ENCODE data around the gene DACT2. TPM values are rescaled to one million over a fixed set of nuclear protein-coding genes. Genes with fewer than 3 reads are reported as not detected.

DACT2 gene
- total RNA-seq, 1 donor, result not detected

DNA sequence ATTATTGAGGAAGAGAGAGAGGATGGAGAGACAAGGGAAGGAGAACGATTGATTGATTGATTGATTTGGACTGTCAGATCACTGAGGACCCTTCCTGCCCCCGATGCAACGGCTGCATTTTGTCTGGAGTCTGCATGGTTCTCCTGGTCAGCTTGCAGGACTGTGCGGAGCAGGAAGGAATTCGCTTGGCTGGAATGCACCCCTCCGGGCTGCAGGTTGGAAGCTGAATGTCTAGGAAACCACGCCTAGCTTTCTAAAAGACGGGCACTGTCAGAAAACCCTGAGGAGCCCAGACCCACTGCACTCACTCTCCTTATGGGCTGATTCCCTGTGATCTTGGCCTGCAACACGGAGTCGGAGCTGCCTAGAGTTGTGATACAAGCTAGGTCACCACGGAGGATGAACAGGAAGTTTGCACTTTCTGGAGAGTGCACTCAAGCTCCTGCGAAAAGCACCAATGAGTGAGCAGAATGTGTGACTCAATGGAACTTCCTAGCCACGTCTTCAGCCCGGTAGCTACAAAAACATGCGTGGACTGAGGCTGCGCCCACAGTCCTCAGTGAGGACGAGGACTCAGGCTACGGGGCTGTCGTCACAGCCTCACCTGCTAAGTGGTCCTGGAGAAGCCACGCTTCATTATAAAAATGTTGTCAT, 14.4 kb downstream of the DACT2 start:
- Histone ChIP-seq H3K9me3 (ENCODE audit: low read depth, low read length) (no peaks in the 10 kb centered on the region), H3K4me1 (ENCODE audit: insufficient read depth, low read length) (no peaks in the 10 kb centered on the region), H3K4me3 (ENCODE audit: low read length) (no peak overlapping the region), H3K27me3 (ENCODE audit: insufficient read depth, low read length) (no peaks in the 10 kb centered on the region)

DNA sequence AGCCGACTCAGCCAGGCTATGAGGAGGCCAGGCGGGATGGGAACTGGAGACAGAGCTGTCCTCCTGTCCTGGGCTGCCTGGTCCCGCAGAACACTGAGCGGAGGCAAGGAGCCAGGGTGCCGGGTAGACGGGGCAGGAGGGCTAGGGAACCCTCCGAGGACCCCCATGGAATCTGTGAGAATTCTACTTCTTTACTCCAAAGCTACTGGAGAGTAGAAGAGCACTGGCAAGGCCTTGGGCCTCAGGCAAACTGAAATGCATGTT, 14.9 kb downstream of the DACT2 start:
- H3K9me3 ChIP-seq (ENCODE audit: low read depth, low read length), result no peaks in the 10 kb centered on the region
- H3K4me1 ChIP-seq (ENCODE audit: insufficient read depth, low read length), result no peaks in the 10 kb centered on the region
- no peaks in the 10 kb centered on the region for H3K27me3 ChIP-seq (ENCODE audit: insufficient read depth, low read length)
- no peak overlapping the region for H3K4me3 ChIP-seq (ENCODE audit: low read length)

DNA sequence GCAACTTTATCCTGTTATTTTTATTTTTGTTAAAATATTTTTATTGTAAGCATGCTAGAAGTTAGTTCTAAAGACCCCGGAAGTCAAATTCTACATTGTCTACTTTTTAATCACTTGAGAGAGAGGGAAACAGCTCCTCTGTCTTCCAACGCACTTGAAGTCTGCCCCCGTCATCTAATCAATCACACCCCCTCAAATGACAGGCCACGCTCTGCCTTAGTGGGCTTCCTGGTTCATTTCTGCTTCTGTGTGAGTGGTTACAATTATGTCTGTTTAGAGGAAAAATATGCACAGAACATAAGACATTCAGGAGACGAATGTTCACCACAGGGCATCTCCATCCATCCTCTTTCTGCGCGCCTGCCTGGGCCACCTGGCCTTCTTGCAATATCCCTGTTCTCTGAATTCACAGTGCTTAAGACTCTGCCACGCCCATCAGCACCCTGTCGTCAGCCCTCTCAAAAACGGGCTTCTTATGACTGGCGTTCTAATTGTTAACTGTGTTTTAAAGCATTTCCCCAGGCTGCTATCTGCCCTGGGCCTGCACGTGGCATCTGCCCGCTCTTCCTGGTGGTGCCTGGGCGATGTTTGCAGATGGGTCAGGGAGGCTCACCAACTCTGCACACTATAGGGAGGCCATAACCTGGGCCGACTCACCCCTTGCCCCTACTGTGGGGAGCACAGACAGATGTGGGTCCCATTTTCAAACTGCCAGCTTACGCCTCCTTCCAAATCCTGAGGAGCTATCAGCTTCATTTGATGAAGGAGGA, 15.4 kb downstream of the DACT2 start:
- H3K9me3 ChIP-seq (ENCODE audit: low read depth, low read length), result no peaks in the 10 kb centered on the region
- no peak overlapping the region for H3K4me3 ChIP-seq (ENCODE audit: low read length)
- H3K27me3 ChIP-seq (ENCODE audit: insufficient read depth, low read length), result no peaks in the 10 kb centered on the region
- no peaks in the 10 kb centered on the region for H3K4me1 ChIP-seq (ENCODE audit: insufficient read depth, low read length)

DNA sequence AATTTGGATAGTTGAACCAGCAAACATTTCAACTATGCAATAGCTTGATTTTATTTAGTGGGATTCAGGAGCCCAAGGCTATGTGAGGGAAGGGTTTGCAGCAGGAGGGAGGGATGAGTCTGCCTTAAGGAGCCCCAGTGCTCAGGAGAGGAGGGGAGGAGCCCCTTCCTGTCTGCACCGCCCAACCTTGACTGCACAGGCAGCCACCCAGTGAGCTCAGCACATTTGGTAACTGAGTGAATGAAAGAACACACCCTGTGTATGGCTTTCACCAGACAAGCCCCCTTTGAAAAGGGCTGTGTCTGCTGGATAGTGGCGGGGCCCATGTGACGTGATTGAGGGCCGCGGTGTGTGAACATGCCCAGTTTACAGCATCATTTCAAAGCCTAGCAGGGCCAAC, 17.0 kb downstream of the DACT2 start:
- Histone ChIP-seq H3K27me3 (ENCODE audit: insufficient read depth, low read length) (no peaks in the 10 kb centered on the region), H3K4me1 (ENCODE audit: insufficient read depth, low read length) (no peaks in the 10 kb centered on the region), H3K9me3 (ENCODE audit: low read depth, low read length) (no peaks in the 10 kb centered on the region), H3K4me3 (ENCODE audit: low read length) (no peak overlapping the region)

DNA sequence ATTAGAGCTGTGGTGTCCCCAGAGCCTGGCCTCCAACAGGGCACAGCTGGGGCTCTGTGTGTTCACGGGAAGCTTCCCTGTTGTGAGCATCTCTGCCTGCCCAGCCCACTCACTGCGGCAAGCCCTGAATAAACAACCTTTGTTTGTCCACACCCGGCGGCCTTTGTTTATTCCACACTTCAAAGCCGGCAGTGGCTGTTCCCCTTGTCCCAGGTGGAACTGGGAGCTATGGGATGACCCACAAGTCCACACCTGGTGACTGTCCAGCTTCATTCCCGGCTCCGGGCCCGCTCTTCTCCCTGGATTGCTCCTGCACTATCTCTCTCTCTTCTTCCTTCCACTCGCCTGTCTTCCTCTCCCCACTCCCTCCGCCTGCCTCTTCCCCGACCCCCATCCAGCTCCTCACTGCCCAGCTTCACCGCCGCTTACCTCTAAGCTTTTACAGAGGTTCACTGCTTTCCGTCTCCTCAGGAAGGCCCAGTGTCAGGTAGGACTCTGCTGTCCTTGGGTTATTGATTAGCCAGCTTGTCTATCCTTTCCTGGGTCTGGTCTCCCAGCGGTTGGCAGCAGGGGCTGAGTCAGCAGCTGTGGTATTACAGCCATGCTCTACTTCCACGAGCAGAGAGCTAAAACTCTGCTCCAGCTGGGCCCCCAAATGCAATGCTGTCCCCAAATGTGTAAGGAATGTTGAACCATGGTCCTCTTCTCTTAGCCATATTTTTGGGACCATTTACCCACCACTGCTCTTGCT, 17.8 kb downstream of the DACT2 start:
- Histone ChIP-seq H3K4me3 (ENCODE audit: low read length) (no peak overlapping the region), H3K27me3 (ENCODE audit: insufficient read depth, low read length) (no peaks in the 10 kb centered on the region), H3K9me3 (ENCODE audit: low read depth, low read length) (no peaks in the 10 kb centered on the region), H3K4me1 (ENCODE audit: insufficient read depth, low read length) (no peaks in the 10 kb centered on the region)

DNA sequence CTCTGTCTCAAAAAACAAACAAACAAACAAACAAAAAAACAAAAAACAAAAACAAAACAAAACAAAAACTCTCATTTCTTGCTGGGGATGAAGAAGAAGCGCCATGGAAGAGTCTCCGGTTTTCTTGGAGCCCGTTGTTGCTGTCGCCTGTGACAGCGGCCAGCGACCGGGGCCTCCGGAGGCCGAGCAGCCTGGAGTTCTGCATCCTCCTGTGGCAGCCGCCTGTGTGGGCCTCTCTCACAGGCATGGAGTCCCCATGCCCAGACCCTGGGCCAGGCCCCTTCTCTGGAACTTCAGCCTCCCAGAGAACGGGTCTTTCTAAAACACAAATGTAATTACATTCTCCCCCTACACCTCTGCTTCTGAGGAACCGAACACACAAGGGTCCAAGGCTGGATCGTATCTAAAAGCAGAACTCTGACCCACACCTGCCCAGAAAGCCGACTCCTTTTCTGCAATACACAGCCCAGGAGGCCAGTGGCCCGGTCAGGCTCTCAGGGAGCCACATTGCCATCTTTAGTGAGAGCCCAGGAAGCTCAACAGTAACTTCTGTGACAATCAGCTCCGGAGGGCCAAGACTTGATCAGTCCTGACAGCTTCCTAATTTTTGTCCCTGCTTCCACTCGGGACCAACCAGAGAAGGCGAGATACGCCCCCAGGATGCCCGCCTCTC, 18.5 kb downstream of the DACT2 start:
- no peaks in the 10 kb centered on the region for H3K9me3 ChIP-seq (ENCODE audit: low read depth, low read length)
- no peaks in the 10 kb centered on the region for H3K27me3 ChIP-seq (ENCODE audit: insufficient read depth, low read length)
- H3K4me3 ChIP-seq (ENCODE audit: low read length), result no peak overlapping the region
- no peaks in the 10 kb centered on the region for H3K4me1 ChIP-seq (ENCODE audit: insufficient read depth, low read length)

DNA sequence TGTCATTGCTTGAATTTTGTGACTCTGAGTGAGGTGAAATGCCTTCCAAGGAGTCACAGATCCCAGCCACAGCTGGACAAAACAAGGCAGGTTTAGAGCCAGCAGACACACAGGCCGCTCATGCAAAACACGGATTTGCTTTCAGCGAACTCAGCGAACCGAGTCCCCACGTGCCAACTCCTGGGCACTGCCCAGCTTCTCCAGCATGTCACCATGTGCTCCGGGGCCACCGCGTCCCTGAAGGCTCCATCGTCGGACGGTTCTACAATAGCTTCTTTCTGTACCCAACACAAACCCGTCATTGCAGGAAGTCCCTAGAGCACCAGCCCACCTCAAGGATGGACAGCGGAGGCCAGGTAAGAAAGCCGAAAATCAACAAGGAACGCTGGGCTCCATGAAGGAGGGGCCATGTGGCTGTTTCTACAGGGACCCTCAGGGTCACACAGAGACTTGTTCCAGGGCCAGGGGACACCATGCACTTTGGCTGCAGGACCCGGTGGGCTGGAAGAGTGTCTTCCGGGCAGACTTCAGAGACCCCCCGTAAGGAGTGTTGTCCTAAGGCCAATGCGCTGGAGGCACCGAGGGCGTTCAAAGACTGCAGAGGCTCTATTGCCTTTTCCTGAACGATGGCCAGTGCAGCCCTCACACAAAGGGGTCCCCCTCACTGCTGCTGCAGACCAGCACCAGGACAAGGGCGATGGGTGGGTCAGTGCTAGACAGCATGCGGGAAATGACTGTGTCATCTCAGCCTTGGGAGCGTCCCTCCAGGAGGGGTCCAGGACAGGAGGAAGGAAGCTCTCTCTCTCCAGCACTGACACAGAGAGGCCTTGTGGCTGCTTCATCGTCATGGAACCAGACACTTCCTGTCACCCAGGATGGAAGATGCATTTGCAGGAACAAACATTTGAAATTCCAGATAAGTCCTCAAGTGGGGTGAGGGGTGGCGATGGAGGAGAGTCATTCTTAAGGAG, 19.8 kb downstream of the DACT2 start:
- no peaks in the 10 kb centered on the region for H3K9me3 ChIP-seq (ENCODE audit: low read depth, low read length)
- H3K4me1 ChIP-seq (ENCODE audit: insufficient read depth, low read length), result no peaks in the 10 kb centered on the region
- no peaks in the 10 kb centered on the region for H3K27me3 ChIP-seq (ENCODE audit: insufficient read depth, low read length)
- H3K4me3 ChIP-seq (ENCODE audit: low read length), result no peak overlapping the region

DNA sequence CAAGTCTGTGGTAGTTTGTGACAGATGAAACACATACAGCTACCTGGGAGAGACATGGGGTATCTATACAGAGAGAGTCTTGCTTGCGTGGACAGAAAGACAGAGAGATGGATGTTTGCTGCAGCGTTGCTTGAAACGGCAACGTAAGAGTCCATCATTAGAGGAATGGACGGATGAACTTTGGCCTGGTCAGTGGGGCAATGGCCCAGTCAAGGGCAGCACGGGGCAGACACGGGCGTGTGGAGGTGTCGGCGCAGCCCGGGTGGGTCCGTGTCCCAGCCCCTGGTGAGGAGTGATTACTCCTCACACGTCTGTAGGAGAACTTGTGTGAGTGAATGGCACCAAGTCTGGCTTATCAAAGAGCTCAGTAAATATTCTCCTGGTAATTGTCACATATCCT, 21.9 kb downstream of the DACT2 start:
- no peaks in the 10 kb centered on the region for H3K4me1 ChIP-seq (ENCODE audit: insufficient read depth, low read length)
- no peaks in the 10 kb centered on the region for H3K27me3 ChIP-seq (ENCODE audit: insufficient read depth, low read length)
- no peaks in the 10 kb centered on the region for H3K9me3 ChIP-seq (ENCODE audit: low read depth, low read length)
- H3K4me3 ChIP-seq (ENCODE audit: low read length), result no peak overlapping the region

DNA sequence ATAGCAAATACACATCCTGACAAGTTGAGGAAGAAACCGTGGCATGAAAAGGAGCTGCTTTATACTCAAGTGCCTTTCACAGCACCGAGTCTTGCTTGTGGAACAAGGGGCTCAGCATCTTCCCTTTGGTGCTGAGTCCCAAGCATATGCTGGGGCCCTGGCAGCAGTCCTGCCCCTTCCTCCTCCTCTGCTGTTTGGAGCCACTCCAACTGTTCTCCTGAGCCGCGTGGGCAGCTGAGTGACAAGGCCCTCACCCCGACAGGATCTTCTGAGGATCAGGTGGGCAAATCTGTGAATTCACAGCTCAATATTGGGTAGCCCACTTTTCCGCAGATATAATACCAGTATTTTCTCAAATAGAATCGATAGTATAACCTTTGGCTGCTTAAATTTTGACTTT, 24.7 kb downstream of the DACT2 start:
- Histone ChIP-seq H3K9me3 (ENCODE audit: low read depth, low read length) (no peaks in the 10 kb centered on the region), H3K4me3 (ENCODE audit: low read length) (no peak overlapping the region), H3K27me3 (ENCODE audit: insufficient read depth, low read length) (no peaks in the 10 kb centered on the region), H3K4me1 (ENCODE audit: insufficient read depth, low read length) (no peaks in the 10 kb centered on the region)

DNA sequence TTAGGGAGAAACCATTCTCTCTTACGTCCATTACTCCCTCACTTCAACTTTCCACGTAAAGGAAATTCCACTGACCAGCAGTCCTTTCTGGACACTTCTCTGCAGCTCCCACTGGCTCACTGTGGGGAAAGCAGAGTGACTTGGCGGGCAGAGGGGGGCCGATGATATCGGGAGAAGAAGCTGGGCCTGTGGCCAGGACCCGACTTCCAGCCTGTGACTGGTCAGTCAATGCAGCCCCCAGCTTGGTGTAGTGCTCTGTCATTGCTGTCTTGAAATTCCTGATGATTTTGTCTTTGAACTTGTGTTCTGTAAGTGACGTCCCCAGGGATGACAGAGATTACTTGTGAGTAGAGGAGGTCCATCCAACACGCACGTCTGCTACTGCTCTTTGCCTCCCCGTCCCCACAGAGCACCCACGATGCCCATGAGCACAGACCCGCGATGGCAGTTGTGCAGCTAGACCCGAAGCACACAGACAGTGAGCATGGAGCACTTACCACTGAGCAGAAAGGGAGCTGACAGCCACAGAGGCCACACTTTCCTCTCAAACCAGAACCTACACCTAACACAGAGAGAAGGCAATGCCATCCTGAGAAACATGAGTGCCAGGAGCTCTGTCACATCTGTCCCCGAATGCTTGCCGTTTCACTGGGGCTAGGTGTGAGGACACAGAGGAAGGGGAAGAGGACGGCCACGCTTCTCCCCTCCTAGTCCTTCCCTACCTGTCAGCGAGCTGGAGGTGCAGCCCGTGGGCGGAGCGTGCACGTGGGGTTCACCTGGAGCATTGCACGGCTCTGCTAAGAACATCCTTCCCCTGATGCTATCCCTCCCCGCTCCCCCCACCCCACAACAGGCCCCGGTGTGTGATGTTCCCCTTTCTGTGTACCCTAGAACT, 25.7 kb downstream of the DACT2 start:
- no peaks in the 10 kb centered on the region for H3K9me3 ChIP-seq (ENCODE audit: low read depth, low read length)
- H3K4me3 ChIP-seq (ENCODE audit: low read length), result no peak overlapping the region
- no peaks in the 10 kb centered on the region for H3K4me1 ChIP-seq (ENCODE audit: insufficient read depth, low read length)
- no peaks in the 10 kb centered on the region for H3K27me3 ChIP-seq (ENCODE audit: insufficient read depth, low read length)

DNA sequence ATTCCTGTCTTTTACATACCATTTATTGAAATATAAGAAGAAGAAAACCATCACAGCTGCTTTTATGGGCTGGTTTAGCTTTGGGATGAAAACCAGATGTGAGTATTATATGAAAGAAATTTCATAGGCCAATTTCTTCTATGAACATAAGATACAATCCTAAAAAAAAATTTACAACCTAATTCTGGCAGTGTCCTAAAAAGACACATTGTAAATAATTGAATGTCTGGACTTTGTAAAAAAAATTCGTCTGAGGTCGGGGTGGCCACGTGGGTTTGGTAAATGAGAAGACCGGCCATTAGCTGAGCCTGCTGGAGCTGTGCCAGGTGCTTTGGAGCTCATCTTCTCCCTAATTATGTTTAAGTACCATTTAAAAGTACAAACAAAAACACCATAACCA, 26.8 kb downstream of the DACT2 start:
- Histone ChIP-seq H3K4me1 (ENCODE audit: insufficient read depth, low read length) (no peaks in the 10 kb centered on the region), H3K9me3 (ENCODE audit: low read depth, low read length) (no peaks in the 10 kb centered on the region), H3K27me3 (ENCODE audit: insufficient read depth, low read length) (no peaks in the 10 kb centered on the region), H3K4me3 (ENCODE audit: low read length) (no peak overlapping the region)

DNA sequence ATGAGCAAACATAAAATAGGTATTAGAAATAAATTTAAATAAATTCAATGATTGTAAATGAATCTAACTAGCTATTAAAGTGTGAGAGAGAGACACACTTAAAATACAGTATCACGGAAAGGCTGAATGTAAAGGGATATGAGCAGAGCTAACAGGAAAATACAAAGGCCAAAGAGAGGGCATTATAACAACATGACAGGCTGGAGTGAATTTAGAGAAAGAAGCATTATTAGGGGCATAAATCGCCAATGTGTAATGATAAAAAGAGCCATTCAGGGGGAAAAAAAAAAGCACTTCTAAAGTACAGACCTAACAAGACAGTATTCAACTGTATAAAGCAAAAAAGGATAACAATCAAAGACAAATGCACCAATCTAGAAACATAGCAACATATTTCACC, 28.1 kb downstream of the DACT2 start:
- no peak overlapping the region for H3K4me3 ChIP-seq (ENCODE audit: low read length)
- H3K4me1 ChIP-seq (ENCODE audit: insufficient read depth, low read length), result no peaks in the 10 kb centered on the region
- H3K9me3 ChIP-seq (ENCODE audit: low read depth, low read length), result no peaks in the 10 kb centered on the region
- no peaks in the 10 kb centered on the region for H3K27me3 ChIP-seq (ENCODE audit: insufficient read depth, low read length)

DNA sequence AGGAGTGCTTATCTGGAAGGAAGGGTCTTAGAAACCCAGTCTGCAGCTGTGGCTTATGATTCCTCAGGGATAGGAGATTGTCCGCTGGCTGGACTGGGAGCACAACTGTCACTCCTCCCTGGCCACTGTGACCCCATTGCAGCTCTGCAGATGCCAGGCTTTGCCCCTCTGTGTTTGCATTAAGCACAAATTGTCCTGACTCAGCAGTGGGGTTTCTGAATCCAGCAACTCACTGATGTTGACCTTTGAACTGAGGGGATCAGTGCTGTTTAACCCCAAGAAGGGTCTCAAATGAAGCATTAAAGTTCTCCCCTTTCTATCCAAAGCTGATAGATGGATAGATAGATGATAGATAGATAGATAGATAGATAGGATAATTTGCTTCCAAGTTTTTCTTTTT, 29.5 kb downstream of the DACT2 start:
- H3K9me3 ChIP-seq (ENCODE audit: low read depth, low read length), result no peaks in the 10 kb centered on the region
- no peaks in the 10 kb centered on the region for H3K27me3 ChIP-seq (ENCODE audit: insufficient read depth, low read length)
- no peaks in the 10 kb centered on the region for H3K4me1 ChIP-seq (ENCODE audit: insufficient read depth, low read length)
- no peak overlapping the region for H3K4me3 ChIP-seq (ENCODE audit: low read length)

DNA sequence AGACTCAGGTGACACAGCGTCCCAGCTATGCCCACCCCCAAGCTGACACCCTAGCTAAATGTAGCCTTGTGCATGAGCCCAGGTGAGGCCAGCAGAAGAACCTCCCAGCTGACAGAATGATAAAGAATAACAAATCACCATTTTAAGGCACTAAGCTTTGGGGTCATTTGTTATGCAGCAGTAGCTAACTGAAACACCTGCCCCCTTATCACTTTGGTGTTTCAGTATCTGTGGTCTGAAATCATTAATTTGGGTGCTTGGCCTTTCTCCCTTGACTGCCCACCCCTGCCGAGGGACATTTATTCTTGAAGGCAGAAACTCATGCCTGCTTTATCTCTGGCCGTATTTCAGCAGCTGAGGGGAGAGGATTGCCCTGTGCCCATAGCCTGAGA, 30.0 kb downstream of the DACT2 start:
- Histone ChIP-seq H3K27me3 (ENCODE audit: insufficient read depth, low read length) (no peaks in the 10 kb centered on the region), H3K9me3 (ENCODE audit: low read depth, low read length) (no peaks in the 10 kb centered on the region), H3K4me3 (ENCODE audit: low read length) (no peak overlapping the region), H3K4me1 (ENCODE audit: insufficient read depth, low read length) (no peaks in the 10 kb centered on the region)

All from mononuclear cell (primary cell).